CMK (cell line): ENCODE results near the gene POU2F3.

Experiments
- DNase-seq: peaks from one replicate; pipeline ENCODE4 v3.0.0-alpha.2; 2010; ENCODE audit warnings: low read depth

POU2F3 gene

DNA sequence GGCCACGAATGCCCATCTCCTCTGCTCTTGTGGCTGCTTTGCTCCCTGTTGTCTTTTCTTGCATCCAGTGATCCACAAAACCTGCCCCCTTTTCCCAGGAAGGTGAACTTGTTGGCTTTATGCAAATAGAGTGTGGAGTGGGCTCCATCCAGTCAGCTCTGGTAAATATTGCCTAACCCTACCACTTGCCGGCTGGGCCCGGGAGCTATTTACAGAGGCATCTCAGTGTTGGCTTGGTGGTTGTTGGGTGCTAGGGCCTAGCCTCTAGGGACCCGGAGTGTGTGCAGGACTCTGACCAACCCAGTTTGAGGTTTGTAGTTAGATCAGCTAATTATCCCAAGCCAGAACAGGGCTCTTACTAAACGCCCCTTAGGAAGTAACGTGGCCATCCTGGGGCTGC is 44.3 kb downstream of the POU2F3 start:
- no peak for DNase-seq

DNA sequence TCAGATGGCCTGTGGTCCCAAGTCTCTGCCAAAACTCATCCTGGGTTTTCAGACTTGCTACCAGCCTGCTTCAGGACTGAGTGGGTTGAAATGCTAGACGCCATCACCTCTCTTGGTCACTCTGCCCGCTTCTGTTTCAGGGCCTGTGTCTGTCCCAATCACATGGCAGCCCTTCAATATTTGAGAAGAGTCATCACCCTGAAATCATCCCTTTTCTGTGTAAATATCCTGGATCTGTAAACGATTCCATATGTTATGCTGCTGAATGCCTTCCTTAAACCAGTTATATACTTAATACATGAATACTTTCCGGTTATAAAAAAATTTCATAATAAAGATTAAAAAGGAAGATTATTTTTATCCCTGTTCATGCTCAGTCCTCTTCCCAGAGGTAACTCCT is 45.3 kb downstream of the POU2F3 start:
- DNase-seq: no peak

DNA sequence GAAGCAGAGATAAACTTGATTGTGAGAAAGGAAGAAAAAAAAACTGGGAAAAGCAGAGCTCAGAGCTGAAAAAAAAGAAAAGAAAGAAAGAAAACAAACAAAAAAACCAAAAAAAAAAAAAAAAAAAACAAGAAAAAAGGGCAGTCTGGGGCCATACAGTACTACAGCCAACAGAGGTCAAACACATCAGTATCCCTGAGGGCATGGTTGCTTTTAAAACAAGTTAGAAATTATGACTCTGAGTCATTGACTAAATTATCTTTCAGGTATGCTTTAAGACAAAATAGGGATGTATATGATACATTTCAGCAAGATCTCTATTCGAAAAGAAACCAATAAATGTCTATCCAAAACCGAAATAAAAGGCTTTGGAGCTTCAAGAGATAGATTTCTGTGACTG is 48.1 kb downstream of the POU2F3 start:
- DNase-seq: no peak

DNA sequence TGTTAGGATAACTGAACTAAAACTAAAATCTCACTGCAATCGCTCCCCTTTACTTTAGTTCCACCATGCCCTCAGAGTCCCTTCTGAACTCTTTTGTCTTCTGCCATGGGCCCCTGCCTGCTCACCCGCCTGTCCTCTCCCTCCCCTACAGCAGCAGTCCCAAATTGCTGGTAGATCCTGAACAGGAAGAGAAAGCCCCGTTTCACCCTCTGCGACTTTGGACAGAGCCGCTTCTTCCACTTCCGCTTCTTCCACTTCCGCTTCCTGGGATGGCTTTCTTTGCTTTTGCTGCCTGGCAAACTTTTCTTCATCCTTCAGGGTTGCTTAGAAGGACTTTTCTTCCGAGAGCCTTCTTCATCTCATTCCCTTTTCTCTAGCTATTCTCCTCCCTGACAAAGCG is 49.5 kb downstream of the POU2F3 start:
- DNase-seq: no peak

DNA sequence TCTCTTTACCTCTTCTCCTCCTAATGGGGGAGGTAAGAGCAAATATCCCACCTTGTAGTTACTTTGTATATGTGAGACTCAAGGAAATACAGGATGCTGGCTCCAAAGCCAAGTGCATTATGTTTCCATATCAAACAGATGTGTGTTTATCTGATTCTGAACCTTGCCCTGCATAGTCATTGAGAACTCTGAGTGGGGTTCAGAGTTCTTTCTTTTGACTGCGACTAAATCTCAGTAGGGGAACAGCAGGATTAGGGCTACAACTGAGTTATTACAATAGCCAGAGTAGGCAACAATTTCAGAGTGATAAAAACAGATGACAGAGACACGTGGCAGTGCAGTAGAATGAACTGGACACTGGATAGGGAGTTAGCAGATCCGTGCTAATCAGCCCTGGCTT is 51.0 kb downstream of the POU2F3 start:
- no peak for DNase-seq

DNA sequence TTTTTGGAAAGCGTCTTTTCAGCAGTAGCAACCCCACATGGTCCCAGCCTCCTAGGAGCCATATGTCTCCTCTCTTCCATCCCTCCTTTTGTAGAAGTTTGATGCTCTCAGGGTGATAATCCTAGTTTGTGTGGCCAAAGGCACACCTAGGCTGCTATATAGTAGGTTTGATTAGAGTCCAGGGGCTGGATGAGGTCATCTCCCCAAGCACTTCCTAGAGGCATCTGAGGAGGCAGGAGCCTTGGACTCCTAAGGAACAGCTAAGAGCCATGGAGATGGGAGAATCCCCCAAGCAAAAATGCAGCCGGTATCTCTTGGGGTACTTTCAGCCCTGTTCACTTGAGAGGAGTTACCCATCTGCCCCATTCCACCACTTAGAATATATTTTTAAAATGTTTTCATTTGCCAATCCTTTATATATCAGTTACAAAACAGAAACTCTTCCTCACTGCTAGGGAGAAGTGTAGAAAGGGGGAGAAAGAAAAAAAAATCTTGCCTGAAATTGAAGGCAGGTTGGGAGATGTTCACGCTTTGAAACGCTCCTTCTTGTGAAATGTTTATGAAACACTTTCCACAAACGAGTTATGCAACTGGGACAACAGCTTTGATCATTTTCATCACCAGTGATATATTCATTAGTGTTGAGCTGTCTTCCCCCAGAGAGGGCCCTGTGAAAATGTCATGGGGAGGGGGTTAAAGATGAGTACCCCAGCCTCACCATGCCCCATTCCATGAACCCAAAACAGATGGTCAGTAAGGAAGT is 53.3 kb downstream of the POU2F3 start:
- DNase-seq: no peak

DNA sequence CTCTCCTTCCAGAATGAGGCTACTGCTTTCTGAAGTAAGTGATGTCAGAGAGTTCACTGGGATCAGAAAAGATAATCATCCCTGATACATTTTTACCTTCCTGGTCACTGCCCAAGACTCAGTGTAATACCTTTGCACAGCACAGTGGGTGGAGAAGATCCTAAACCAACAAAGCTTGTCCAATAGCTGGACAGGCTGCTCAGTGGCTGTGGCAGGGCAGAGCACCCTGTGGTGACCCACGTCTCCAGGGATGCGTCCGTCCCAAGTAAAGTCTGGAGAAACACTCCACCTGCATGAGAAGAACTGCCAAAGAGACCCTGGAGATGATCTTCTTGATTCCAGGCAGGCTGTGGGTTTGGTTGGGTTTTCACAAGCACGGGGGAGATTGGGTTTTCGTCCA is 54.2 kb downstream of the POU2F3 start:
- DNase-seq: no peak

DNA sequence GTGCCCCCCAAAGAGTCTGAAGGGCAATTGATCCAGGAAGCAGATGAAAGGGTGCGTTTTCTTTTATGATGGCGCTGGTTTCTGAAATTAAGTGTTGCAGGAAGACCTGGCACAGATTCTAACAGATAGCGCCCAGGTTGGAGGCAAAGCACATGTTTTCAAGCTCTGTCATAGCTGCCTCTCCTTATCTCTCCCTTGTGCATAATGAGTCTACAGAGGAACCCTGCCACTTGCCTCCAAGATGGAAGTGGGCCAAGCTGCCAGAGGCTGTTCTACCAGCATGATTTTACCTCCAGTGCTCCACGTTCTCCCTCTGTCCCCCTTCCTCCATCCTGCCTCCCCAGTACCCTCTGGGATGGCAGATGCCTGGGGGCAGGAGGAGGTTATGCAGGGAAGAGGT is 55.2 kb downstream of the POU2F3 start:
- no peak for DNase-seq

DNA sequence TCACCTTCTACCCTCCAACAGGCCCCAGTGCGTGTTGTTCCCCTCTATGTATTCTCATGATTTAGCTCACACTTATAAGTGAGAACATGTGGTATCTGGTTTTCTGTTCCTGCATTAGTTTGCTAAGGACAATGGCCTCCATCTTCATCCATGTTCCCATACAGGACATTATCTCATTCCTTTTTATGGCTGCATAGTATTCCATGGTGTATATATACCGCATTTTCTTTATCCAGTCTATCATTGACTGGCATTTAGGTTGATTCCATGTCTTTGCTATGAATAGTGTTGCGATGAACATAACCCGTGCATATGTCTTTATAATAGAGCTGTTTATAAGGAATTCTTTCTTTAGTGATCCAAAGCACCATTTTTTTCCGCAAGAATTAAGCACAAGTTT is 56.6 kb downstream of the POU2F3 start:
- no peak for DNase-seq

DNA sequence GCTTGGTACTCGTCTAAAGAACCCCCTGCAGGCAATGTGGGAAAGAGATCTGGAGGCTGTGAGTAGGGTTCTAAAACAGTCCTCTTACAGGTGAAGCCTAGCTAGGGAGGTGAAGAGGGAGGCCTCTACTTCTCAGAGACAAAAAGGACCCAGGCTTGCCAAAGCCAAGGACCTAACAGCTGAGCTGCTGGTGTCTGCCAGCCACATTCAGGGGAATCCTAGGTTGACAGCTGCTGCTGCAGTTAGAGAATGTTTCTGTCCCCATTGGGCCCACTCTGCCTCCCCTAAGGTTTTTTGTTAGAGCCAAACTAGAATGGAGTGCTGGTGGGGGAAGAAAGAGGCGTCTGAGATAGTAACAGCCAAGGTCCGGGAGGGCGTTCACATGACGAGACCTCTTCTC is 58.5 kb downstream of the POU2F3 start:
- DNase-seq: no peak

DNA sequence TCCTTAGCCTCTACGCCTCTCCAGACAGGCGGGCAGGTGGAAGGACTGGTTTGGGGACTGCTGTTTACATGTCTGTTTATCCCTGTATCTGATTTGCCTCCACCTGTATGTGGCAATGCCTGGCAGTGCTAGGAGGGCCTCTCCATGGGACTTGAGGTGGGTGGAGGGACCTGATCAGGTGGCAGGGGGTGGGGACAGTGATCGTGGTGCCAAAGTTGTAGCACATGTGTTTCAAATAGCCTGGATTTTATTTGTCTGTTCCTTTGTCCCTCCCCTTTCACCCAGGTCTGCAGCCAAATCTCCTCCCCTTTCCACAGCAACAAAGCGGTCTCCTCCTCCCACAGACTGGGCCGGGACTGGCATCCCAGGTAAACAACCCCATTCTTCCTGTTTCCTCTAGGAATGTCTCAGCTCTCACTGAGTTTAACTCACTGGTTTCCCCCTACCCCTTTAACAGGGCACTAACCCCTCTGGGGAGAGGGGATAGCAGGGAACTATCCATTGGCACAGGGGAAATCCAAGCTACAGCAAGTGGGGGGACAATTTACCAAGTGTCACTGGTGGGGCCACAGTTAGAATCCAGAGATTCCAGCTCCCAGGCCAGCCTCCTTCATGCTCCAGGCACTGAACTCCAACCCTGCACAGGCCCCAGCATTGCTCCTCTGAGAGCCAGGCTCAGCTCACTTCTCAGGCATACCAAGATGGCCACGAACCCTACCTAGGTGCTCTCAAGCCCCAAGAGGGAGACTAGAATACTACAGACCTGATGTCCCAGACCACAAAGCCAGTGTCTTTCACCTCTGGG is 62.3 kb downstream of the POU2F3 start:
- DNase-seq: no peak

DNA sequence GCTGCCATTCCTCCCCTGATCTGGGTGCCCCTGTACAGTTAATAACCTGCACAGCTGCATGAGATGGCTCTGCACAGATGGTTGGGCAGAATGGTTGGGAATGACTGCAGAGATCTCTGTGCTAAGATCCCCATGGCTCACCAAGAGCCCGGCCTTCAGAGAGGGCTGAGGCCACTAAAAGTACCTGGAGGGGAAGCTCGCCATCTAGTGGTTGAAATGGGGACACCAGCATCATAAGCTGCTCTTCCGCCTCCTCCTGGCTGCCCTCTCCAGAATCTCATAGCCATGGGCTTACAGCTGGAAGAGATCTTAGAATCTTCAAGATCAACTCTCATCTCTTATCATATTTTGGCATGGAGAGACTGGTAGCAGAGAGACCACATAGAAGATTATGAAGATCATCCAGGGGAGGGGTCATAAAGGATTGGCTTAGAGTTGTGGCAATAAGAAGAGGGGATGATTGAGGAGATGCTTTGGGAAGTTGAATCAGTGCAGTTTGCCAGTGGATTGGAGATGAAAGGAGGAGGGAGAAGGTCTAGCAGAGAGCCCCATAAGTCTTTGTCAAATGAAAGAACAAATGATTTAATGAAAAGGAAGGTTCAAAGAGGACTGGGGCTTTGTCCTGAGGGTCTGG is 63.2 kb downstream of the POU2F3 start:
- peak; percentile 77 for DNase-seq

DNA sequence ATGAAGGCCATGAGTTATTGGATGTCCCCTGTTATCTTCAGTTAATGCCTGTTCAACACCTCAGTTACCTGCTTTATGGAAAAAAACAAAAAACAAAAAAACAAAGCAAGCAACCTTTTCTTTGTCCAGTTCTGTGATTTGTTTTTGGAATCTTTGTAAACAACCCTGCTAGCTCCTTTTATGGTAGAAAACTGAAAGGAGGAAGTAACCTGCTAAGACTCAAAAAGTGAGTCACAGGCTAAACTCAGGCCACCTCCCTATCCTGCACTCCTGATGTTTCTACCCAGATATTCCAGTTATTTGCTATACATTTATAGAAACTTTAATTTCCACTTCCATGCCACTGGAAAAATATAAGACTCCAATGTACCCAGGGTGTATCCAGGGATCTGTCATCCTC is 64.6 kb downstream of the POU2F3 start:
- no peak for DNase-seq

DNA sequence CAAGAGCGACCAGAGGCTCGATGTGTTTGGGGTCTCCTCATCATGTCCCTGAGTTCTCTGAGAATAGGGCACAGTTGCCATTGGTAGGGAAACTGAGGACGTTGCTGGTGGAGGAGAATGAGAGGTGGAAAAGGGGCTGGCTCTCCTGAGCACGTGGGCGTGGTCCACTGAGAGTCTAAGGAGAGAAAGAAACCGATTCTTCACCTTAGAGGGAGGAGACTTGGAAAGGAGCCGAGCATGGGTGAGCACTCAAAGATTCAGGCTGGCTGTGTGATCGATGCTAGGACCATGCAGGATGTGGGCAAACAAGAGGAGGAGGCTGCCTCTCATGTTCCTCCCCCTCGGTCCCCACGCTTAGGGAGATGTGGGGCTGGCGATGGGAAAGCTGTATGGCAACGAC is 65.3 kb downstream of the POU2F3 start:
- no peak for DNase-seq

DNA sequence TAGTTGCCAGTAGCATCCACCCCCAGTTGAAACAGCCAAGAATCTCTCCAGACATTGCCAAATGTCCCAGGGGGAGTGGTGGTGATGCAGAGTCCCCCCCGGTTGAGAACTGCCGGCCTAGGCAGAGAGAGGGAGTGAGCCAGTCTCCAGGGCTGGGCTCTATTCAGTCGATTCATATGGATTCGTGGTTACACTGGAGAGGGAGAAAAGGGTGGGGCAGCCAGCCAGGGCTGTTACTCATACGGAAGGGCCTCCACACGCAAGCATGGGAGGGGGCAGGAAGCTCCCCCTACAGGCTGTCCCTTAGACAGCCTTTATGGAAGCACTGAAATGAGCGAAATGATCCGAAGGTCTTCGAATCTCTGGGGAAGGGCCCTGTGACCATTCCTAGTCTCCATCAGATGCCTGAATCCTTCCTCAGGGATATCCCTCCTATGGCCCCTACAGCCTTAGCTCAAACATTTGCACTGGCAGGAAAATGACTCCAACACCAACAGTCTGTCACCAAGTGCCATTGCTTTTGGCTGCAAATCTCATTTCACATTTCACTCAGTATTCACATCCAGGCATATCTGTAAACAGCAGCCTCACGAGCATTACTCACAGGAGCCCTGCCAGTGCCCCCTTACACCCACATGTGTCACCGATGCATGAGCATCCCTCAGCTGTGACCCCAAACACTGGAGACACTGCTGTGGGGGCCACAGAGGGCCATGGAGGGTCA is 66.7 kb downstream of the POU2F3 start:
- DNase-seq: no peak

DNA sequence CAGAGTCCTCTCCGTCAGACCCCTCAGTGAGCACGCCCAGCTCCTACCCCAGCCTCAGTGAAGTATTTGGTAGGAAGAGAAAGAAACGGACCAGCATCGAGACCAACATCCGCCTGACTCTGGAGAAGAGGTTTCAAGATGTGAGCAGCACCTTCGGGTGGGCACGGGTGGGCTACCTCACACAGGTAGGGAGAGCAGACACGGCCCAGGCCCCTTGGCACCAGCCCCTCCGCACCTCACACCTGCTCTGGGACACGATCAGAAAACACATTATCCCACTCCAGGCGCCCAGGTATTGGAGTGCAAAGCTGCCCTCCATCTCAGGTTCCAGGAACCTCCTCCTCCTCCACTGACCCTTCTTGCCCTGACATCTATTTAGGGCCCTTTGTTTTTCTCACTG is 67.5 kb downstream of the POU2F3 start:
- DNase-seq: no peak

DNA sequence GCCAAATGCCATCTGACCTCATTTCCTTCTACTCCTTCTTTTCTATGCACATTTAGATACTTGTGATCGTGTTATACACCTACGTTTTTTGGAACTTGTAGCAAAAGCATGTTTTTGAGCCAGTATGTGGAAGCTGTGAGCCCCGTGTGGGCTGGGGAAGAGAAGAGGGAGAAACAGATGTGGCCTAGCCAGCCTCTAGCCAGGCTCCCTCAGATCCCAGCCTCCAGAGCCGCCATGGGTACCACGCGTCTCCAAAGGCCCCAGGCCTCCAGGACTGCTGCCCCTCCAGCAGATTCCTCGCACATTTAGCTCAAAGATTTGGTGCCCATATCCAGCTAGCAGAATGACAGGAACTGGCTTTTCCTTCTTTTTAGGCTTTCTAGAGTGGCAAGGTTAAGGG is 68.1 kb downstream of the POU2F3 start:
- DNase-seq: no peak

DNA sequence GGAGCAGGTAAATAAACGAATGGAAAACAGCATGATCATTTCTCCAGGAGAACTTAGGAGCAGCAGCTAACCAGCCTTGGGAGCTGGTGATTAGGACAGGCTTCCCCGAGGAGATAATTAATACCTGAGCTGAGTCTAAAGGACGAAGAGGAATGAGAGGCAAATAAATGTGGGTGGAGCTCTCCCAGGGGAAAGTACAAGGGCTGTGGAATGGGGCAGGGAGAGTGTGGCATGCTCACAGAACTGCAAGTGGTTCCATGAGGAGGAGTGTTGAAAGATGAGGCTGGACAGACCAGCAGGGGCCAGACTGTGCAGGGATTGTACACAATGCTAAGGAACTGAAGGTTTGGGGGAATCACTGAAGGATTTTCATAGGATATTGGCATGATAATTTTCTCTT is 70.9 kb downstream of the POU2F3 start:
- DNase-seq: no peak

DNA sequence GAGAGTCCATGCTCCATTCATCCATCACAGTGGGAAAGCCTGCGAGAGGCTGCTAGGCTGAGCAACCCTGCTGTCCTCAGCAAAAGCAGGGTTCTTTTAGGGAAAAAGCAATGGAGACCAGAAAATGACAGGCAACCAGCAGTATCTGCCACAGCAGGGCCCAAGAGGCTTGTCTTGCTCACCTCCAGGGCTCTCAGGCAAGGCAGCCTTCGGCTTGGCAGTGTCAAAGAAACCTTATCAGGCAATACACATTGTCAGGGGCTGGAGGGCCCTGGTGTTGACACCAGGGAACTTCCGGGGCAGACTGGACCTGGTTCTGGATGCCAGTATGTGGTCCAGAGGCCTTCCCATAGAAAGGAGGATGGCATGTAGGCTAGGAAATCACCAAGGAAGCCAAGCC is 74.9 kb downstream of the POU2F3 start:
- DNase-seq: no peak

DNA sequence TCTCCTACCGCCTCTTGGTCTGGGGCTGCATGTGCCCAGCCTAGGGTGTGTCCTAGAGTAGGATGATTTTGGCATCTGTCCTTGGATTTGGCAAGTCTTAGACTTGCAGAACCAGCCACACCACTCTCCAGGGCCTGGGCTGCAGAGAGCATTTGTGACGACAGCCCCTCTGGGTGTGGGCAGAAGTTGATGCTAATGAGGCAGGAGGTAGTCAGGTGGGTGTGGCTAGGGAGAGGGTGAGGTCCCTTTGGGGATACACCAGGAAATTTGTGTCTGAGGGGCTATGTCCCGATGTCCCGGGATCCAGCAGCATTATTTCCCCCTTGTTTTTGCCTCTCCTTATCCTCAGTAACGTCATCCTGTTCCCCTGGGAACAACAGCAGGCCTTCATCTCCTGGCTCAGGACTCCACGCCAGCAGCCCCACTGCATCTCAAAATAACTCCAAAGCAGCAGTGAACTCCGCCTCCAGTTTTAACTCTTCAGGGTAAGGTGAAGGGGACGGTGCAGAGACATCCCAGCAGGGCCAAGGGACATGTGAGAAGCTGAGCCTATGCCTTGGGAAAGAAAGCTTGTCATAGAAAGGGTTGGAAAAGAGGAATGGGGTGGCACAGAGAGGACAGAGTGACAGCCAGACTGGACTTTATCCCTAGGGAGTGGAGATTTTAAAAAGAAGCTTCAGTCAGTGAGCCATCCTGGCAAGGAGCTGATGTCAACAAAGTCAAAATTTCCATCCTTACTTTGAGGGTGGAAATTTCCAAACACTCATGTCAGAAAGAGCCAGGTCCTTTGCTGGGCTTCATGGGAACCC is 77.1 kb downstream of the POU2F3 start:
- no peak for DNase-seq

DNA sequence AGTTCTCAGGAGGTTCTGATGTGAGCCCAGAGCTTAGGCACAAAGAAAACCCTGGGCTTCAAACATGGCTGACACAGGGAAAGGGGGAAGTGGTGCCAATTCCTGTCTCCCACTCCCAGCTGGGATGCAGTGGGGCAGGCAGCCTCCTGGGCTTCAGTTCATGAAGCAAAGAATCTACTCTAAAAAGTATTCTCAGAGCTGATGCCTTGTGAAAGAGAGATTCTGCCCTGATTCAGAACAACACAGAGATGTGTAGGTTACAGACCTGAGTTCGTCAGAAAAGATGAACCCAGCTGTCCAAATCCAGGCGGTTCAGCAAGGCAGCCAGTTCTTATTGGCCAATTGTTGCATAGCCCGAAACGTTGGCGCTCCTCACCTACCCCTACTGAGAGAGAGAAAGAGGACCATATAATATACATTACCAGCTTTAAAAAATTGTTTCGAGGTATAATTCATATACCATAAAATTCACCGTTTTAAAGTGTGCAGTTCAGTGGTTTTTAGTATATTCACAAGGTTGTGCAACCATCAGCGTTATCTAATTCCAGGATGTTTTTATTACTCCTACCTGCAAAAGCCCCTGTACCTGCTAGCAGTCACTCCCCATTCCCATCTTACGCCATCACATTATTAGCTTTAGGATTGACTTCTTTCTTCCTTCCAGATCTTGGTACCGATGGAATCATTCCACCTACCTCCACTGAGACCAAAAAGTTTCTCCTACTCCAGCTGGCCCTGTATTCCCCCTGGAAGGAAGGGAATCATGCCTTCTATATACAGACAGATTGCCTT is 77.9 kb downstream of the POU2F3 start:
- no peak for DNase-seq
